Liver (tissue), 9 donors: ENCODE results near the gene ALG6. TPM values are rescaled to one million over a fixed set of nuclear protein-coding genes. Genes with fewer than 3 reads are reported as not detected.

Experiments used
- DNase-seq: peaks from one replicate; pipeline ENCODE4 v3.0.0-alpha.2; 2017; ENCODE audit warnings: low spot score
- H3K27ac ChIP-seq, 2 donors: one replicate each; pipeline ENCODE4 v1.7.0; 2013; ENCODE audit warnings: inconsistent platforms in 2 of 2, low read length in 2 of 2, control low read depth in 1 of 2, low read depth in 1 of 2, mild to moderate bottlenecking in 1 of 2
- H3K27me3 ChIP-seq, 4 donors: one replicate each; pipeline versions ENCODE4 v1.6.1 to v1.7.0; 2013; ENCODE audit warnings: low read length in 3 of 4, inconsistent platforms in 1 of 4, mild to moderate bottlenecking in 1 of 4, moderate library complexity in 1 of 4; ENCODE audit not compliant: control insufficient read depth in 4 of 4, insufficient read depth in 4 of 4
- H3K36me3 ChIP-seq, 4 donors: one replicate each; pipeline versions ENCODE4 v1.6.1 to v1.7.0; 2013; ENCODE audit warnings: low read length in 3 of 4, mild to moderate bottlenecking in 3 of 4, low read depth in 1 of 4, moderate library complexity in 1 of 4; ENCODE audit not compliant: control insufficient read depth in 4 of 4, insufficient read depth in 3 of 4
- H3K4me1 ChIP-seq, 4 donors: one replicate each; pipeline versions ENCODE4 v1.6.1 to v1.7.0; 2013; ENCODE audit warnings: low read length in 3 of 4, mild to moderate bottlenecking in 3 of 4, moderate library complexity in 1 of 4; ENCODE audit not compliant: control insufficient read depth in 4 of 4, insufficient read depth in 4 of 4
- H3K4me3 ChIP-seq, 3 donors: one replicate each; pipeline versions ENCODE4 v1.6.1 to v1.7.0; 2013; ENCODE audit warnings: low read length in 3 of 3, control low read depth in 1 of 3, low read depth in 1 of 3, mild to moderate bottlenecking in 1 of 3
- H3K9ac ChIP-seq, 2 donors: one replicate each; pipeline ENCODE4 v1.7.0; 2013; ENCODE audit warnings: low read length in 2 of 2, mild to moderate bottlenecking in 2 of 2, moderate library complexity in 2 of 2, control low read depth in 1 of 2, low read depth in 1 of 2
- H3K9me3 ChIP-seq, 4 donors: one replicate each; pipeline versions ENCODE4 v1.6.1 to v1.7.0; 2013; ENCODE audit warnings: low read length in 3 of 4; ENCODE audit not compliant: control insufficient read depth in 4 of 4
- EGR1 ChIP-seq, 2 donors: IDR thresholded peaks; 2 replicates each; pipeline ENCODE4 v1.6.1; 2016 to 2018; ENCODE audit warnings: antibody characterized with exemption in 2 of 2, low read depth in 2 of 2
- FOXA1 ChIP-seq: IDR thresholded peaks from 2 replicates; pipeline ENCODE4 v1.6.1; 2016; ENCODE audit warnings: antibody characterized with exemption
- FOXA2 ChIP-seq: IDR thresholded peaks from 2 replicates; pipeline ENCODE4 v1.6.1; 2016; ENCODE audit warnings: antibody characterized with exemption
- GABPA ChIP-seq, 2 donors: IDR thresholded peaks in 1 of 2; conservative IDR thresholded peaks in 1 of 2; 2 replicates each; pipeline ENCODE4 v1.6.1; 2016; ENCODE audit warnings: antibody characterized with exemption in 2 of 2, mild to moderate bottlenecking in 1 of 2, moderate library complexity in 1 of 2
- HNF4A ChIP-seq, 2 donors: conservative IDR thresholded peaks; 2 replicates each; pipeline ENCODE4 v1.6.1; 2016; ENCODE audit warnings: antibody characterized with exemption in 2 of 2, mild to moderate bottlenecking in 2 of 2
- HNF4G ChIP-seq: IDR thresholded peaks from 2 replicates; pipeline ENCODE4 v1.6.1; 2016; ENCODE audit warnings: antibody characterized with exemption
- JUND ChIP-seq, 2 donors: IDR thresholded peaks; 2 replicates each; pipeline ENCODE4 v1.6.1; 2016; ENCODE audit warnings: antibody characterized with exemption in 2 of 2
- NR2F2 ChIP-seq: IDR thresholded peaks from 2 replicates; pipeline ENCODE4 v1.6.1; 2016; ENCODE audit warnings: antibody characterized with exemption
- RAD21 ChIP-seq, 2 donors: IDR thresholded peaks; 2 replicates each; pipeline ENCODE4 v1.6.1; 2016; ENCODE audit warnings: antibody characterized with exemption in 2 of 2, mild to moderate bottlenecking in 2 of 2
- RXRA ChIP-seq, 2 donors: IDR thresholded peaks; 2 replicates each; pipeline ENCODE4 v1.6.1; 2017 to 2018; ENCODE audit warnings: antibody characterized with exemption in 2 of 2, mild to moderate bottlenecking in 1 of 2
- SP1 ChIP-seq: IDR thresholded peaks from 2 replicates; pipeline ENCODE4 v1.6.1; 2018; ENCODE audit warnings: antibody characterized with exemption, mild to moderate bottlenecking
- TAF1 ChIP-seq: conservative IDR thresholded peaks from 2 replicates; pipeline ENCODE4 v1.6.1; 2016; ENCODE audit warnings: antibody characterized with exemption, mild to moderate bottlenecking
- YY1 ChIP-seq: IDR thresholded peaks from 2 replicates; pipeline ENCODE4 v1.6.1; 2016; ENCODE audit warnings: antibody characterized with exemption, mild to moderate bottlenecking
- WGBS: extraction: QIAGEN DNeasy Blood & Tissue Kit; methylation state at CpG from one replicate; pipeline ENCODE4 v1.1.7; 2013; 5-methylcytosine and 5-hydroxymethylcytosine counted together
- polyA plus RNA-seq, 2 donors: library from polyadenylated mRNA; stranded (reverse) in 1 of 2; unstranded in 1 of 2; fragments of 200-250 nt in 1 of 2; fragments of >200 nt in 1 of 2; fragmentation: Nextera tagmentation in 1 of 2; extraction: Ambion mirVana in 1 of 2; gene quantifications; one replicate each; pipeline versions ENCODE4 v1.2.1 to v1.2.3, GENCODE V29; 2013 to 2015
- total RNA-seq, 2 donors: library from RNA; depleted of rRNA; stranded (reverse); fragments of >200 nt; gene quantifications; one replicate each; pipeline ENCODE4 v1.2.3, GENCODE V29; 2014
- TF ChIP-seq, protein P1 (sequence below): IDR thresholded peaks from 2 replicates; pipeline ENCODE4 v1.6.1; 2016; ENCODE audit warnings: antibody characterized with exemption
- TF ChIP-seq, protein P2 (sequence below): IDR thresholded peaks from 2 replicates; pipeline ENCODE4 v1.6.1; 2016; ENCODE audit warnings: antibody characterized with exemption, mild to moderate bottlenecking
- TF ChIP-seq, protein P3 (sequence below): IDR thresholded peaks from 2 replicates; pipeline ENCODE4 v1.6.1; 2016; ENCODE audit warnings: antibody characterized with exemption
- TF ChIP-seq, protein P4 (sequence below): IDR thresholded peaks from 2 replicates; pipeline ENCODE4 v1.6.1; 2016; ENCODE audit warnings: antibody characterized with exemption
- TF ChIP-seq, protein P5 (sequence below): fragments of 150-350 bp; IDR thresholded peaks from 2 replicates; pipeline ENCODE4 v1.5.1; 2017; ENCODE audit warnings: improper control_type of control experiment, low read depth, low read length; ENCODE audit not compliant: missing input control
- donor health status: healthy.
- donor health status: healthy.
- donor health status: healthy.
- donor health status: healthy.
- donor health status: healthy.

Gene ALG6
- total and polyA plus RNA-seq, 4 donors: 4.6 to 13.2 (median 6.6) TPM

DNA sequence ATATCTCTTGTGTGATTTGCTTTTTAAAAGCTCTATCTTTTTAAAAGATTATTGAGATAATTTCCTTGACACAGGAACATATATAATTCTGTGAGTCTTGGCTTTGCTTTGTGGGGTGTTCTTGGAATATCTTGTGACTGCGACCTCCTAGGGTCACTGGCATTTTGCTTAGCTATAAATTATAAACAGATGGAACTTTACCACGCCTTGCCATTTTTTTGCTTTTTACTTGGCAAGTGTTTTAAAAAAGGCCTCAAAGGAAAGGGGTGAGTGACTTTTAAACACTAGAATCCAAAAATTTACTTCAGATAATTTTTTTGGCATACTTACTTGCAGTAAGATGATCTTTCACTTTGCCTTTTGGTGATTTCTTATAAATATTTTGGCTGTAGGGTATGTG is 43.6 kb downstream of the ALG6 start:
- no peak for DNase-seq
- H3K27me3 ChIP-seq: no peaks in the 10 kb centered on the region
- H3K4me1 ChIP-seq: peaks cover 0 to 5% (median 1%) of the 10 kb centered on the region in 4 donors
- no peak overlapping the region for H3K9ac ChIP-seq
- 88% methylated on average over 2 of the region's 2 CpGs for WGBS
- TF ChIP-seq, protein P1, sequence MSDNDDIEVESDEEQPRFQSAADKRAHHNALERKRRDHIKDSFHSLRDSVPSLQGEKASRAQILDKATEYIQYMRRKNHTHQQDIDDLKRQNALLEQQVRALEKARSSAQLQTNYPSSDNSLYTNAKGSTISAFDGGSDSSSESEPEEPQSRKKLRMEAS: no peak
- TF ChIP-seq TAF1 (no peak), FOXA2 (no peak), YY1 (no peak)
- TF ChIP-seq, protein P2, sequence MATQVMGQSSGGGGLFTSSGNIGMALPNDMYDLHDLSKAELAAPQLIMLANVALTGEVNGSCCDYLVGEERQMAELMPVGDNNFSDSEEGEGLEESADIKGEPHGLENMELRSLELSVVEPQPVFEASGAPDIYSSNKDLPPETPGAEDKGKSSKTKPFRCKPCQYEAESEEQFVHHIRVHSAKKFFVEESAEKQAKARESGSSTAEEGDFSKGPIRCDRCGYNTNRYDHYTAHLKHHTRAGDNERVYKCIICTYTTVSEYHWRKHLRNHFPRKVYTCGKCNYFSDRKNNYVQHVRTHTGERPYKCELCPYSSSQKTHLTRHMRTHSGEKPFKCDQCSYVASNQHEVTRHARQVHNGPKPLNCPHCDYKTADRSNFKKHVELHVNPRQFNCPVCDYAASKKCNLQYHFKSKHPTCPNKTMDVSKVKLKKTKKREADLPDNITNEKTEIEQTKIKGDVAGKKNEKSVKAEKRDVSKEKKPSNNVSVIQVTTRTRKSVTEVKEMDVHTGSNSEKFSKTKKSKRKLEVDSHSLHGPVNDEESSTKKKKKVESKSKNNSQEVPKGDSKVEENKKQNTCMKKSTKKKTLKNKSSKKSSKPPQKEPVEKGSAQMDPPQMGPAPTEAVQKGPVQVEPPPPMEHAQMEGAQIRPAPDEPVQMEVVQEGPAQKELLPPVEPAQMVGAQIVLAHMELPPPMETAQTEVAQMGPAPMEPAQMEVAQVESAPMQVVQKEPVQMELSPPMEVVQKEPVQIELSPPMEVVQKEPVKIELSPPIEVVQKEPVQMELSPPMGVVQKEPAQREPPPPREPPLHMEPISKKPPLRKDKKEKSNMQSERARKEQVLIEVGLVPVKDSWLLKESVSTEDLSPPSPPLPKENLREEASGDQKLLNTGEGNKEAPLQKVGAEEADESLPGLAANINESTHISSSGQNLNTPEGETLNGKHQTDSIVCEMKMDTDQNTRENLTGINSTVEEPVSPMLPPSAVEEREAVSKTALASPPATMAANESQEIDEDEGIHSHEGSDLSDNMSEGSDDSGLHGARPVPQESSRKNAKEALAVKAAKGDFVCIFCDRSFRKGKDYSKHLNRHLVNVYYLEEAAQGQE: no peak
- peaks cover 0 to 4% (median 0%) of the 10 kb centered on the region in 4 donors for H3K36me3 ChIP-seq
- H3K9me3 ChIP-seq: no peaks in the 10 kb centered on the region
- no peak overlapping the region for H3K4me3 ChIP-seq
- H3K27ac ChIP-seq: no peak overlapping the region

DNA sequence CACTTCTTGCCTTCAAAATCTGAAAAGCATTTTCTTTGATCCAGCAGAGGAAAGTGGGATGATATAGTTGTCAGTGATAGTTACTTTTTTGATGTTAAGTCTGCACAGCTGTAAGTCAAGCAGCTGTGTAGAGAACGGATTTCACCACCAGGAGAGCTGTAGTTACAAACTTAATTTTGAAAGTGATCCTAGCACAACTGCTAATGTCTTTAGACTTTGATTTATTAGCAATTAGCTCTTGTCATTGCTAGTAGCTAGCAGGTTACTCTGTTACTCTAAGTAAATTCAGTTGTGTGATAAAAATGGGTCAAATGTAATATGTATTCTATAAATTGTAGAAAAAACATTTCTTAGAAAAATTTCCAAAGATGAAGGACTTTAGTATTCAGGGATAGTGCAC is 46.0 kb downstream of the ALG6 start:
- H3K27ac ChIP-seq: no peak overlapping the region
- H3K4me1 ChIP-seq: no peaks in the 10 kb centered on the region
- no peaks in the 10 kb centered on the region for H3K27me3 ChIP-seq
- no peak for TF ChIP-seq RAD21 (IDR thresholded peaks at IDR 0.05)
- TF ChIP-seq RXRA (IDR thresholded peaks at IDR 0.05): no peak
- no peak for TF ChIP-seq FOXA1
- TF ChIP-seq NR2F2: no peak
- no peak for TF ChIP-seq YY1
- TF ChIP-seq, protein P3, sequence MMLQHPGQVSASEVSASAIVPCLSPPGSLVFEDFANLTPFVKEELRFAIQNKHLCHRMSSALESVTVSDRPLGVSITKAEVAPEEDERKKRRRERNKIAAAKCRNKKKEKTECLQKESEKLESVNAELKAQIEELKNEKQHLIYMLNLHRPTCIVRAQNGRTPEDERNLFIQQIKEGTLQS: no peak
- TF ChIP-seq JUND (IDR thresholded peaks at IDR 0.05): no peak
- TF ChIP-seq, protein P4, sequence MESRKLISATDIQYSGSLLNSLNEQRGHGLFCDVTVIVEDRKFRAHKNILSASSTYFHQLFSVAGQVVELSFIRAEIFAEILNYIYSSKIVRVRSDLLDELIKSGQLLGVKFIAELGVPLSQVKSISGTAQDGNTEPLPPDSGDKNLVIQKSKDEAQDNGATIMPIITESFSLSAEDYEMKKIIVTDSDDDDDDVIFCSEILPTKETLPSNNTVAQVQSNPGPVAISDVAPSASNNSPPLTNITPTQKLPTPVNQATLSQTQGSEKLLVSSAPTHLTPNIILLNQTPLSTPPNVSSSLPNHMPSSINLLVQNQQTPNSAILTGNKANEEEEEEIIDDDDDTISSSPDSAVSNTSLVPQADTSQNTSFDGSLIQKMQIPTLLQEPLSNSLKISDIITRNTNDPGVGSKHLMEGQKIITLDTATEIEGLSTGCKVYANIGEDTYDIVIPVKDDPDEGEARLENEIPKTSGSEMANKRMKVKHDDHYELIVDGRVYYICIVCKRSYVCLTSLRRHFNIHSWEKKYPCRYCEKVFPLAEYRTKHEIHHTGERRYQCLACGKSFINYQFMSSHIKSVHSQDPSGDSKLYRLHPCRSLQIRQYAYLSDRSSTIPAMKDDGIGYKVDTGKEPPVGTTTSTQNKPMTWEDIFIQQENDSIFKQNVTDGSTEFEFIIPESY: no peak
- TF ChIP-seq, protein P1: no peak
- TF ChIP-seq, protein P5, sequence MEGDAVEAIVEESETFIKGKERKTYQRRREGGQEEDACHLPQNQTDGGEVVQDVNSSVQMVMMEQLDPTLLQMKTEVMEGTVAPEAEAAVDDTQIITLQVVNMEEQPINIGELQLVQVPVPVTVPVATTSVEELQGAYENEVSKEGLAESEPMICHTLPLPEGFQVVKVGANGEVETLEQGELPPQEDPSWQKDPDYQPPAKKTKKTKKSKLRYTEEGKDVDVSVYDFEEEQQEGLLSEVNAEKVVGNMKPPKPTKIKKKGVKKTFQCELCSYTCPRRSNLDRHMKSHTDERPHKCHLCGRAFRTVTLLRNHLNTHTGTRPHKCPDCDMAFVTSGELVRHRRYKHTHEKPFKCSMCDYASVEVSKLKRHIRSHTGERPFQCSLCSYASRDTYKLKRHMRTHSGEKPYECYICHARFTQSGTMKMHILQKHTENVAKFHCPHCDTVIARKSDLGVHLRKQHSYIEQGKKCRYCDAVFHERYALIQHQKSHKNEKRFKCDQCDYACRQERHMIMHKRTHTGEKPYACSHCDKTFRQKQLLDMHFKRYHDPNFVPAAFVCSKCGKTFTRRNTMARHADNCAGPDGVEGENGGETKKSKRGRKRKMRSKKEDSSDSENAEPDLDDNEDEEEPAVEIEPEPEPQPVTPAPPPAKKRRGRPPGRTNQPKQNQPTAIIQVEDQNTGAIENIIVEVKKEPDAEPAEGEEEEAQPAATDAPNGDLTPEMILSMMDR: no peak
- no peak for TF ChIP-seq EGR1 (IDR thresholded peaks at IDR 0.05; ENCODE audit: low read depth in 2 of 2)
- no peak for TF ChIP-seq FOXA2
- TF ChIP-seq, protein P2: no peak
- TF ChIP-seq HNF4A (conservative IDR thresholded peaks at IDR 0.05): no peak
- TF ChIP-seq SP1: no peak
- no peak for TF ChIP-seq HNF4G
- TF ChIP-seq TAF1: no peak
- no peak for TF ChIP-seq GABPA (IDR thresholded peaks at IDR 0.05 in 1 of 2, conservative IDR thresholded peaks at IDR 0.05 in 1 of 2)
- WGBS: 91% methylated on average over 1 of the region's 1 CpG
- no peak overlapping the region for H3K4me3 ChIP-seq
- no peak overlapping the region for H3K9ac ChIP-seq
- H3K36me3 ChIP-seq: peaks cover 0 to 4% (median under 1%) of the 10 kb centered on the region in 4 donors
- no peaks in the 10 kb centered on the region for H3K9me3 ChIP-seq
- DNase-seq: no peak
